GM12878 (cell line): Measurements from ENCODE around the gene HIVEP1. TPM values are rescaled to one million over a fixed set of nuclear protein-coding genes. Genes with fewer than 3 reads are reported as not detected.

ENCODE experiments used
- ATAC-seq: fragments of 200-7000 bp; cut with Tn5 transposase; 3 replicates; pipeline ENCODE4 v1.9.1; 2020; ENCODE audit warnings: mild to moderate bottlenecking, moderate library complexity
- BruUV-seq: library from RNA; stranded (reverse); fragments of 400-500 nt; replicated peaks from 2 replicates; lab custom pipeline; 2021; lab: Mats Ljungman, UMichigan
- CTCF ChIA-PET: fragments of 300-600 bp; sonication (Branson Sonifier 250); formaldehyde crosslinking; extraction: SDS; loops from one replicate; lab custom pipeline; 2021; ENCODE audit warnings: inconsistent platforms; lab: Yijun Ruan, JAX
- POLR2A ChIA-PET: fragments of 350-600 bp; formaldehyde crosslinking; extraction: SDS; loops from one replicate; lab custom pipeline; 2021; ENCODE audit warnings: inconsistent platforms; lab: Charles Lee
- RAD21 ChIA-PET: fragments of 300-600 bp; sonication (Branson Sonifier 250); formaldehyde crosslinking; loops from one replicate; lab custom pipeline; 2023; ENCODE audit warnings: antibody characterized with exemption; ENCODE audit not compliant: unreplicated experiment; lab: Charles Lee
- SMC1A ChIA-PET: fragments of 300-600 bp; sonication (Branson Sonifier 250); formaldehyde crosslinking; loops from one replicate; lab custom pipeline; 2023; ENCODE audit not compliant: unreplicated experiment, uncharacterized antibody; lab: Charles Lee
- DNase-seq: peaks from one replicate; pipeline ENCODE4 v3.0.0-alpha.2; 2011; ENCODE audit warnings: low read depth, low spot score
- FAIRE-seq: peaks from 3 replicates; lab custom pipeline; 2011; peaks lifted over from hg19 to GRCh38; lab: Jason Lieb, UNC
- H2AFZ ChIP-seq: 2 replicates; pipeline ENCODE4 v1.6.0; 2011; ENCODE audit warnings: low read depth, low read length, control low read depth; ENCODE audit not compliant: control insufficient read depth
- H3K27ac ChIP-seq: 2 replicates; pipeline ENCODE4 v1.5.1; 2011; ENCODE audit warnings: control low read depth; ENCODE audit not compliant: control insufficient read depth, insufficient read depth
- H3K27me3 ChIP-seq, 2 experiments: replicated peaks in 1 of 2; 2 replicates each; pipeline versions ENCODE4 v1.6.0 to v1.6.1; 2011; ENCODE audit warnings: low read length in 1 of 2; ENCODE audit not compliant: control insufficient read depth in 2 of 2, insufficient read depth in 2 of 2
- H3K36me3 ChIP-seq, 2 experiments: 2 replicates each; pipeline ENCODE4 v1.5.1; 2011; ENCODE audit warnings: low read length in 1 of 2; ENCODE audit not compliant: control insufficient read depth in 2 of 2, insufficient read depth in 2 of 2
- H3K4me1 ChIP-seq: 2 replicates; pipeline ENCODE4 v1.6.1; 2011; ENCODE audit warnings: mild to moderate bottlenecking, low read length, moderate library complexity, mixed read lengths; ENCODE audit not compliant: control insufficient read depth, insufficient read depth
- H3K4me2 ChIP-seq: 2 replicates; pipeline ENCODE4 v1.6.0; 2011; ENCODE audit warnings: control low read depth; ENCODE audit not compliant: control insufficient read depth, insufficient read depth
- H3K4me3 ChIP-seq: fragments of 200-600 bp; sonication (generic); 2 replicates; pipeline ENCODE4 v1.5.1; 2016
- H3K79me2 ChIP-seq: 2 replicates; pipeline ENCODE4 v1.6.0; 2011; ENCODE audit warnings: low read length; ENCODE audit not compliant: control insufficient read depth, insufficient read depth
- H3K9ac ChIP-seq: 2 replicates; pipeline ENCODE4 v1.8.0; 2011; ENCODE audit warnings: low read length, control low read depth, mixed read lengths; ENCODE audit not compliant: control insufficient read depth, insufficient read depth
- H3K9me3 ChIP-seq: replicated peaks from 3 replicates; pipeline ENCODE4 v1.5.1; 2011; ENCODE audit warnings: mild to moderate bottlenecking, low read length; ENCODE audit not compliant: control insufficient read depth, insufficient read depth
- H4K20me1 ChIP-seq: 2 replicates; pipeline ENCODE4 v1.6.0; 2011; ENCODE audit not compliant: control insufficient read depth, insufficient read depth
- CBX3 ChIP-seq: fragments of 200-600 bp; sonication (generic); IDR thresholded peaks from 2 replicates; pipeline ENCODE4 v1.6.1; 2016; ENCODE audit warnings: low read depth, borderline replicate concordance
- EED ChIP-seq: sonication (generic); IDR thresholded peaks from 2 replicates; pipeline ENCODE4 v1.6.1; 2016; ENCODE audit warnings: antibody characterized with exemption, low read depth
- ETV6 ChIP-seq, 2 experiments: fragments of 450-650 bp in 1 of 2; IDR thresholded peaks in 1 of 2; conservative IDR thresholded peaks in 1 of 2; 2 replicates each; pipeline ENCODE4 v1.6.1; 2014; ENCODE audit warnings: antibody characterized with exemption in 1 of 2, borderline replicate concordance in 1 of 2, low read depth in 1 of 2, mild to moderate bottlenecking in 1 of 2, moderate library complexity in 1 of 2
- IKZF1 ChIP-seq: fragments of 450-650 bp; conservative IDR thresholded peaks from 2 replicates; pipeline ENCODE4 v1.6.1; 2017; ENCODE audit warnings: antibody characterized with exemption, mild to moderate bottlenecking
- JUND ChIP-seq: IDR thresholded peaks from 2 replicates; pipeline ENCODE4 v1.6.1; 2012; ENCODE audit warnings: low read depth, mild to moderate bottlenecking, low read length, improper control_type of control experiment, moderate library complexity
- KDM1A ChIP-seq: fragments of 200-600 bp; sonication (generic); IDR thresholded peaks from 2 replicates; pipeline ENCODE4 v1.6.1; 2016; ENCODE audit warnings: borderline replicate concordance
- MTA2 ChIP-seq: fragments of 450-650 bp; IDR thresholded peaks from 2 replicates; pipeline ENCODE4 v1.6.1; 2016; ENCODE audit warnings: low read depth, mild to moderate bottlenecking, moderate library complexity
- PAX5 ChIP-seq: IDR thresholded peaks from 2 replicates; pipeline ENCODE4 v1.6.1; 2011; ENCODE audit warnings: low read depth, low read length, borderline replicate concordance
- POLR2AphosphoS5 ChIP-seq: IDR thresholded peaks from 2 replicates; pipeline ENCODE4 v1.6.1; 2011; ENCODE audit warnings: mild to moderate bottlenecking, low read length, inconsistent platforms
- POU2F2 ChIP-seq: IDR thresholded peaks from 3 replicates; pipeline ENCODE4 v1.6.1; 2011; ENCODE audit warnings: low read depth, mild to moderate bottlenecking, low read length, borderline replicate concordance
- SIN3A ChIP-seq: IDR thresholded peaks from 2 replicates; pipeline ENCODE4 v1.6.1; 2012; ENCODE audit warnings: low read depth, low read length, improper control_type of control experiment
- STAT3 ChIP-seq: IDR thresholded peaks from 2 replicates; pipeline ENCODE4 v1.6.1; 2011; ENCODE audit warnings: low read depth, low read length, improper control_type of control experiment
- TARDBP ChIP-seq: IDR thresholded peaks from 2 replicates; pipeline ENCODE4 v1.6.1; 2016; ENCODE audit warnings: borderline replicate concordance
- TBL1XR1 ChIP-seq: IDR thresholded peaks from 2 replicates; pipeline ENCODE4 v1.6.1; 2012; ENCODE audit warnings: low read depth, low read length, improper control_type of control experiment
- WGBS: methylation state at CpG from one replicate; pipeline ENCODE4 v1.1.6; 2016; ENCODE audit warnings: low lambda C conversion rate; ENCODE audit not compliant: insufficient replicate concordance, insufficient coverage; ENCODE audit errors: missing lambda C conversion rate; 5-methylcytosine and 5-hydroxymethylcytosine counted together
- in situ Hi-C: fragments of 300-500 bp; cut with MboI; formaldehyde crosslinking; loops from 9 replicates; pipeline ENCODE4 v1.14.3; 2018; ENCODE audit warnings: mixed read lengths
- intact Hi-C: fragments of 100-400 bp; cut with micrococcal nuclease; formaldehyde crosslinking; loops from one replicate; pipeline ENCODE4 v1.14.2; 2022; ENCODE audit not compliant: unreplicated experiment
- polyA plus RNA-seq, 11 experiments: library from polyadenylated mRNA; depleted of rRNA in 4 of 11; unstranded in 6 of 11; stranded (reverse) in 5 of 11; fragments of >200 nt; fragmentation: Nextera tagmentation in 4 of 11; fragmentation: Illumina TruSeq in 1 of 11; extraction: Ambion mirVana in 4 of 11; extraction: Trizol in 1 of 11; gene quantifications; 1 replicate in 1 of 11; 2 replicates in 10 of 11; pipeline versions ENCODE4 v1.2.1 to v1.2.3, GENCODE V29; 2011 to 2016; ENCODE audit warnings: inconsistent platforms in 2 of 11, missing spikeins in 2 of 11, low read depth in 1 of 11
- total RNA-seq, 4 experiments: library from RNA; depleted of rRNA in 3 of 4; stranded (reverse); fragments of >200 nt in 3 of 4; fragmentation: Illumina TruSeq in 1 of 4; extraction: Trizol in 1 of 4; gene quantifications; 2 replicates each; pipeline versions ENCODE4 v1.2.1 to v1.2.3, GENCODE V29; 2013 to 2021
- TF ChIP-seq, protein P1 (sequence below): IDR thresholded peaks from 2 replicates; pipeline ENCODE4 v1.6.1; 2011; ENCODE audit warnings: borderline replicate concordance, low read depth, mild to moderate bottlenecking, moderate library complexity, low read length; ENCODE audit not compliant: insufficient read depth, poor library complexity, severe bottlenecking
- TF ChIP-seq, protein P2 (sequence below): fragments of 450-650 bp; formaldehyde crosslinking; IDR thresholded peaks from 2 replicates; pipeline ENCODE4 v1.4.0; 2022; ENCODE audit warnings: mild to moderate bottlenecking, moderate library complexity

The HIVEP1 gene
- total and polyA plus RNA-seq, 10 of the 15 experiments (the other 5 are each of a cell fraction or from before 2014, with no cell fraction given), result 4.3 to 37.5 (median 21.6) TPM

GRCh38 chr6:12208673-12209072 lies 196.6 kb downstream of the HIVEP1 start:
- POLR2A ChIA-PET, result no interaction called here
- H4K20me1 ChIP-seq, result no peaks in the 10 kb centered on the region
- no TSS peak for BruUV-seq

More at GRCh38 chr6:12208673-12209072, 196.6 kb downstream of the HIVEP1 start:
- H2AFZ ChIP-seq, result no peak overlapping the region
- WGBS, result 70% methylated on average over 4 of the region's 4 CpGs
- ChIA-PET RAD21 (no interaction called here), SMC1A (interaction anchor here (1.1 kb wide), 1 partner anchor 8 kb away, joined by 3 read pairs; no protein-coding TSS in a partner anchor), CTCF (no interaction called here)
- no peaks in the 10 kb centered on the region for H3K36me3 ChIP-seq
- intact Hi-C loops, result no loop called here
- TF ChIP-seq, protein P1, sequence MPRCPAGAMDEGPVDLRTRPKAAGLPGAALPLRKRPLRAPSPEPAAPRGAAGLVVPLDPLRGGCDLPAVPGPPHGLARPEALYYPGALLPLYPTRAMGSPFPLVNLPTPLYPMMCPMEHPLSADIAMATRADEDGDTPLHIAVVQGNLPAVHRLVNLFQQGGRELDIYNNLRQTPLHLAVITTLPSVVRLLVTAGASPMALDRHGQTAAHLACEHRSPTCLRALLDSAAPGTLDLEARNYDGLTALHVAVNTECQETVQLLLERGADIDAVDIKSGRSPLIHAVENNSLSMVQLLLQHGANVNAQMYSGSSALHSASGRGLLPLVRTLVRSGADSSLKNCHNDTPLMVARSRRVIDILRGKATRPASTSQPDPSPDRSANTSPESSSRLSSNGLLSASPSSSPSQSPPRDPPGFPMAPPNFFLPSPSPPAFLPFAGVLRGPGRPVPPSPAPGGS, result no peak
- TF ChIP-seq, protein P2, sequence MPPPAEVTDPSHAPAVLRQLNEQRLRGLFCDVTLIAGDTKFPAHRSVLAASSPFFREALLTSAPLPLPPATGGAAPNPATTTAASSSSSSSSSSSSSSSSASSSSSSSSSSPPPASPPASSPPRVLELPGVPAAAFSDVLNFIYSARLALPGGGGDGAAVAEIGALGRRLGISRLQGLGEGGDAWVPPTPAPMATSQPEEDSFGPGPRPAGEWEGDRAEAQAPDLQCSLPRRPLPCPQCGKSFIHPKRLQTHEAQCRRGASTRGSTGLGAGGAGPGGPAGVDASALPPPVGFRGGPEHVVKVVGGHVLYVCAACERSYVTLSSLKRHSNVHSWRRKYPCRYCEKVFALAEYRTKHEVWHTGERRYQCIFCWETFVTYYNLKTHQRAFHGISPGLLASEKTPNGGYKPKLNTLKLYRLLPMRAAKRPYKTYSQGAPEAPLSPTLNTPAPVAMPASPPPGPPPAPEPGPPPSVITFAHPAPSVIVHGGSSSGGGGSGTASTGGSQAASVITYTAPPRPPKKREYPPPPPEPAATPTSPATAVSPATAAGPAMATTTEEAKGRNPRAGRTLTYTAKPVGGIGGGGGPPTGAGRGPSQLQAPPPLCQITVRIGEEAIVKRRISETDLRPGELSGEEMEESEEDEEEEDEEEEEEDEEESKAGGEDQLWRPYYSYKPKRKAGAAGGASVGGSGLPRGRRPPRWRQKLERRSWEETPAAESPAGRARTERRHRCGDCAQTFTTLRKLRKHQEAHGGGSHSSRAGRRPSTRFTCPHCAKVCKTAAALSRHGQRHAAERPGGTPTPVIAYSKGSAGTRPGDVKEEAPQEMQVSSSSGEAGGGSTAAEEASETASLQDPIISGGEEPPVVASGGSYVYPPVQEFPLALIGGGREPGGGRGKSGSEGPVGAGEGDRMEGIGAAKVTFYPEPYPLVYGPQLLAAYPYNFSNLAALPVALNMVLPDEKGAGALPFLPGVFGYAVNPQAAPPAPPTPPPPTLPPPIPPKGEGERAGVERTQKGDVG (CRISPR knock-in tag), result no peak
- no peak for TF ChIP-seq POU2F2
- no peak for TF ChIP-seq EED
- no peak for TF ChIP-seq KDM1A
- TF ChIP-seq POLR2AphosphoS5, result no peak
- no peak for TF ChIP-seq TBL1XR1
- no peak for TF ChIP-seq STAT3
- no peak for TF ChIP-seq IKZF1
- TF ChIP-seq SIN3A, result no peak
- no peak for TF ChIP-seq CBX3
- no peak for TF ChIP-seq TARDBP
- TF ChIP-seq MTA2, result no peak
- TF ChIP-seq JUND, result no peak
- TF ChIP-seq ETV6 (conservative IDR thresholded peaks at IDR 0.05 in 1 of 2, IDR thresholded peaks at IDR 0.05 in 1 of 2; ENCODE audit: borderline replicate concordance in 1 of 2, low read depth in 1 of 2), result no peak
- TF ChIP-seq PAX5, result no peak
- FAIRE-seq, result no peak
- no peaks in the 10 kb centered on the region for H3K79me2 ChIP-seq
- H3K9ac ChIP-seq, result no peak overlapping the region
- no peak for ATAC-seq
- H3K9me3 ChIP-seq, result no peaks in the 10 kb centered on the region
- H3K27me3 ChIP-seq, result no peaks in the 10 kb centered on the region; a peak in 1 of 4 replicates
- no peaks in the 10 kb centered on the region; the same call in 1 of the 2 replicates for H3K4me1 ChIP-seq
- no peak overlapping the region for H3K4me3 ChIP-seq
- H3K4me2 ChIP-seq, result no peak overlapping the region
- H3K27ac ChIP-seq, result no peak overlapping the region
- in situ Hi-C loops, result no loop called here
- no peak for DNase-seq
